SK-N-SH treated with all-trans-retinoic acid at 6 μM for 48 hours (cell line): ENCODE data around the gene CACNA2D2.

Source experiments
- ESRRG ChIP-seq: fragments of 250-450 bp; sonication (Bioruptor Pico); IDR thresholded peaks from 2 replicates; pipeline ENCODE4 v1.6.1; 2021; ENCODE audit warnings: mild to moderate bottlenecking
- RARB ChIP-seq: fragments of 250-450 bp; sonication (Bioruptor Pico); IDR thresholded peaks from 2 replicates; pipeline ENCODE4 v1.8.0; 2021; ENCODE audit warnings: mild to moderate bottlenecking, moderate library complexity
- SNAI2 ChIP-seq: fragments of 250-450 bp; sonication (Bioruptor Pico); IDR thresholded peaks from 2 replicates; pipeline ENCODE4 v1.5.0; 2020; ENCODE audit warnings: mild to moderate bottlenecking, moderate library complexity
- TCF4 ChIP-seq: fragments of 250-450 bp; sonication (Bioruptor Pico); IDR thresholded peaks from 2 replicates; pipeline ENCODE4 v1.8.0; 2021; ENCODE audit warnings: mild to moderate bottlenecking, moderate library complexity, borderline replicate concordance
- TOX ChIP-seq: fragments of 250-450 bp; sonication (Bioruptor Pico); IDR thresholded peaks from 2 replicates; pipeline ENCODE4 v1.8.0; 2021; ENCODE audit warnings: mild to moderate bottlenecking, moderate library complexity, borderline replicate concordance
- ZFP3 ChIP-seq: fragments of 250-450 bp; sonication (Bioruptor Pico); IDR thresholded peaks from 2 replicates; pipeline ENCODE4 v1.5.0; 2020; ENCODE audit warnings: mild to moderate bottlenecking, moderate library complexity
- ZNF565 ChIP-seq: fragments of 450-650 bp; formaldehyde crosslinking; conservative IDR thresholded peaks from 2 replicates; pipeline ENCODE4 v1.5.0; 2020; ENCODE audit warnings: low read depth, mild to moderate bottlenecking, moderate library complexity
- TF ChIP-seq, protein P1 (sequence below): fragments of 250-450 bp; sonication (Bioruptor Pico); IDR thresholded peaks from 2 replicates; pipeline ENCODE4 v1.8.0; 2021; ENCODE audit warnings: low read depth, mild to moderate bottlenecking, moderate library complexity, borderline replicate concordance
- TF ChIP-seq, protein P2 (sequence below): fragments of 250-450 bp; sonication (Bioruptor Pico); IDR thresholded peaks from 2 replicates; pipeline ENCODE4 v1.8.0; 2020; ENCODE audit warnings: mild to moderate bottlenecking, moderate library complexity, borderline replicate concordance
- TF ChIP-seq, protein P3 (sequence below): fragments of 250-450 bp; sonication (Bioruptor Pico); IDR thresholded peaks from 2 replicates; pipeline ENCODE4 v1.5.1; 2021; ENCODE audit warnings: mild to moderate bottlenecking, moderate library complexity
- TF ChIP-seq, protein P4 (sequence below): fragments of 250-450 bp; sonication (Bioruptor Pico); IDR thresholded peaks from 2 replicates; pipeline ENCODE4 v1.5.0; 2020; ENCODE audit warnings: mild to moderate bottlenecking, moderate library complexity

DNA sequence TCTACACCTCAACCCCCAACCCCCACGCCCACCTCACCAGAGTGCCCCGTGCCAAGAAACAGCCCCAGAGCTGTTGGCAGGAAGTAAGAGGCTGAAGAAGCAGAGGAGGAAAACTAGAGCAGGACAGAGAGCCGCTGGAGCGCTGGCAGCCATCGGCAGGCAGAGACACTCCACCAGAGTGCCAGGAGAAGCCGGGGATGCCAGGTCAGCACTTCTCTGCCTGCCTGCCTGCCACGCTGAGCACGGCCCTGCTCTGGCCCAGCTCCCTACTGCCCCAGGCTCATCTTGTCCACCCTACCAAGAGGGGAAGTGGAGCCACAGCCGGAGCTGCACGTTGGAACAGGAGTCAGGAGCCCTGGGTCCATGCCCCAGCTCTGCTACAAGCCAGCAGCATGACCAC is 29.7 kb downstream of the CACNA2D2 start:
- TF ChIP-seq TOX (CRISPR knock-in tag) (no peak), ZFP3 (CRISPR knock-in tag) (no peak), RARB (no peak), TCF4 (CRISPR knock-in tag) (no peak), ESRRG (no peak), ZNF565 (CRISPR knock-in tag) (no peak), SNAI2 (CRISPR knock-in tag) (no peak)
- TF ChIP-seq, protein P1, sequence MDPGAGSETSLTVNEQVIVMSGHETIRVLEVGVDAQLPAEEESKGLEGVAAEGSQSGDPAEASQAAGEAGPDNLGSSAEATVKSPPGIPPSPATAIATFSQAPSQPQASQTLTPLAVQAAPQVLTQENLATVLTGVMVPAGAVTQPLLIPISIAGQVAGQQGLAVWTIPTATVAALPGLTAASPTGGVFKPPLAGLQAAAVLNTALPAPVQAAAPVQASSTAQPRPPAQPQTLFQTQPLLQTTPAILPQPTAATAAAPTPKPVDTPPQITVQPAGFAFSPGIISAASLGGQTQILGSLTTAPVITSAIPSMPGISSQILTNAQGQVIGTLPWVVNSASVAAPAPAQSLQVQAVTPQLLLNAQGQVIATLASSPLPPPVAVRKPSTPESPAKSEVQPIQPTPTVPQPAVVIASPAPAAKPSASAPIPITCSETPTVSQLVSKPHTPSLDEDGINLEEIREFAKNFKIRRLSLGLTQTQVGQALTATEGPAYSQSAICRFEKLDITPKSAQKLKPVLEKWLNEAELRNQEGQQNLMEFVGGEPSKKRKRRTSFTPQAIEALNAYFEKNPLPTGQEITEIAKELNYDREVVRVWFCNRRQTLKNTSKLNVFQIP (CRISPR knock-in tag), result no peak
- TF ChIP-seq, protein P2, sequence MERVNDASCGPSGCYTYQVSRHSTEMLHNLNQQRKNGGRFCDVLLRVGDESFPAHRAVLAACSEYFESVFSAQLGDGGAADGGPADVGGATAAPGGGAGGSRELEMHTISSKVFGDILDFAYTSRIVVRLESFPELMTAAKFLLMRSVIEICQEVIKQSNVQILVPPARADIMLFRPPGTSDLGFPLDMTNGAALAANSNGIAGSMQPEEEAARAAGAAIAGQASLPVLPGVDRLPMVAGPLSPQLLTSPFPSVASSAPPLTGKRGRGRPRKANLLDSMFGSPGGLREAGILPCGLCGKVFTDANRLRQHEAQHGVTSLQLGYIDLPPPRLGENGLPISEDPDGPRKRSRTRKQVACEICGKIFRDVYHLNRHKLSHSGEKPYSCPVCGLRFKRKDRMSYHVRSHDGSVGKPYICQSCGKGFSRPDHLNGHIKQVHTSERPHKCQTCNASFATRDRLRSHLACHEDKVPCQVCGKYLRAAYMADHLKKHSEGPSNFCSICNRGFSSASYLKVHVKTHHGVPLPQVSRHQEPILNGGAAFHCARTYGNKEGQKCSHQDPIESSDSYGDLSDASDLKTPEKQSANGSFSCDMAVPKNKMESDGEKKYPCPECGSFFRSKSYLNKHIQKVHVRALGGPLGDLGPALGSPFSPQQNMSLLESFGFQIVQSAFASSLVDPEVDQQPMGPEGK, result no peak
- TF ChIP-seq, protein P3, sequence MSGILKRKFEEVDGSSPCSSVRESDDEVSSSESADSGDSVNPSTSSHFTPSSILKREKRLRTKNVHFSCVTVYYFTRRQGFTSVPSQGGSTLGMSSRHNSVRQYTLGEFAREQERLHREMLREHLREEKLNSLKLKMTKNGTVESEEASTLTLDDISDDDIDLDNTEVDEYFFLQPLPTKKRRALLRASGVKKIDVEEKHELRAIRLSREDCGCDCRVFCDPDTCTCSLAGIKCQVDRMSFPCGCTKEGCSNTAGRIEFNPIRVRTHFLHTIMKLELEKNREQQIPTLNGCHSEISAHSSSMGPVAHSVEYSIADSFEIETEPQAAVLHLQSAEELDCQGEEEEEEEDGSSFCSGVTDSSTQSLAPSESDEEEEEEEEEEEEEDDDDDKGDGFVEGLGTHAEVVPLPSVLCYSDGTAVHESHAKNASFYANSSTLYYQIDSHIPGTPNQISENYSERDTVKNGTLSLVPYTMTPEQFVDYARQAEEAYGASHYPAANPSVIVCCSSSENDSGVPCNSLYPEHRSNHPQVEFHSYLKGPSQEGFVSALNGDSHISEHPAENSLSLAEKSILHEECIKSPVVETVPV (CRISPR knock-in tag), result no peak
- TF ChIP-seq, protein P4, sequence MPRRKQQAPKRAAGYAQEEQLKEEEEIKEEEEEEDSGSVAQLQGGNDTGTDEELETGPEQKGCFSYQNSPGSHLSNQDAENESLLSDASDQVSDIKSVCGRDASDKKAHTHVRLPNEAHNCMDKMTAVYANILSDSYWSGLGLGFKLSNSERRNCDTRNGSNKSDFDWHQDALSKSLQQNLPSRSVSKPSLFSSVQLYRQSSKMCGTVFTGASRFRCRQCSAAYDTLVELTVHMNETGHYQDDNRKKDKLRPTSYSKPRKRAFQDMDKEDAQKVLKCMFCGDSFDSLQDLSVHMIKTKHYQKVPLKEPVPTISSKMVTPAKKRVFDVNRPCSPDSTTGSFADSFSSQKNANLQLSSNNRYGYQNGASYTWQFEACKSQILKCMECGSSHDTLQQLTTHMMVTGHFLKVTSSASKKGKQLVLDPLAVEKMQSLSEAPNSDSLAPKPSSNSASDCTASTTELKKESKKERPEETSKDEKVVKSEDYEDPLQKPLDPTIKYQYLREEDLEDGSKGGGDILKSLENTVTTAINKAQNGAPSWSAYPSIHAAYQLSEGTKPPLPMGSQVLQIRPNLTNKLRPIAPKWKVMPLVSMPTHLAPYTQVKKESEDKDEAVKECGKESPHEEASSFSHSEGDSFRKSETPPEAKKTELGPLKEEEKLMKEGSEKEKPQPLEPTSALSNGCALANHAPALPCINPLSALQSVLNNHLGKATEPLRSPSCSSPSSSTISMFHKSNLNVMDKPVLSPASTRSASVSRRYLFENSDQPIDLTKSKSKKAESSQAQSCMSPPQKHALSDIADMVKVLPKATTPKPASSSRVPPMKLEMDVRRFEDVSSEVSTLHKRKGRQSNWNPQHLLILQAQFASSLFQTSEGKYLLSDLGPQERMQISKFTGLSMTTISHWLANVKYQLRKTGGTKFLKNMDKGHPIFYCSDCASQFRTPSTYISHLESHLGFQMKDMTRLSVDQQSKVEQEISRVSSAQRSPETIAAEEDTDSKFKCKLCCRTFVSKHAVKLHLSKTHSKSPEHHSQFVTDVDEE (CRISPR knock-in tag), result no peak
